Measurements from ENCODE around the gene GLRA2.

Gene GLRA2

DNA sequence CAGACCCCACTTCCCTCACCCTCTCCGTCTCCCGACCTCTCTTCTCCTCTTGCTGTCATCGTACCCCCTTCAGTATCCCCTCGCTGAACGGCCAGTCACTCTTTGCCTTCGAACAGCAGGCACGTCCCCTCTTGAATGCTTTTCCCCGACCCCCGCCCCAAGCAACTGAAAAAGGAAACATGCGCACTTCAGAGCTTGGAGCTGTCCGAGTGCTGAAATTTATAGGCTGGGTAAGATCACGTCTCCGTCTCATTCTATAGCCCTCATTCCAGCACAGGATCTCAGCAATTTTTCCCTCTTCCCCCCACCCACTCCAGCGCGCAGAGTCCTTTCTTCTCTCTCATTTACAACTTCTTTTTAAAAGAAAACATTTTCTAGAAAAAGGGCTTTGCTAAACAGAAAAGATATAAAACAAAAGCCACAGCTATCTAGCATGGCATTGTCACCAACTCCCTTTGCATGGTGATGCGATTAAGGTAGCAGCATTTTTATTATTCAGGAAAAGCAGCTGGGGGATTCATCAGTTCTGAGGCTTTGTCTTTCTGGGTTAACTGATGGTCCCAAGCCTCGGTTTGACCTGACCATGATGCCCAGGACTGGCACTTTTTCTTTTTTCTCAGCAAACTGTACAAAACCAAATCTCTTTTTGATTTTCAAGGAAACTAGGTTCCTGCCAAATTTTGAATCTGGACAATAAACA is at the start of gene GLRA2:
GLRA2 (plus strand) TSS at position 247 of the 700 bp plus-strand sequence. CDS start 522 bp downstream, outside the sequence.
- DNase-seq (ENCODE audit: low read depth): no peak

DNA sequence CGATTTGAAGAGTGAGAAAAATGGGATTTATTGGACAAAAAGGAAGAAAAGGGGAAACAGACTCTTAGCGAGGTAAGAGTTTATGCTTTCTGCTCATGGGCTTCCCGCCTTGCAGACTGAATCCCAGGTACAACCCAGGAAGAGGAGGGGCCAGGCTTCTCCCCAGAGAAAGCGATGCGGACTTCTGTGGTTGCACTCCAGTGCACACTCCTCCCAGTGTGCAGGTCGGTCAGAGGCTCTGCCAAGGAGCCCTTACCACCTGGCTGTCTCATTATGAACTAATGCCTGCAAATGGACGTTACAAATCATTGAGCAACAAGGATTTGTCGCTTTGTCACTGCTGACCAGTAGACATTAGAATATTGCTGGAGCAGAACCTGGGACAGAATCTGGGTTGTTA is 39.9 kb upstream of the GLRA2 start:
- no peak for DNase-seq (ENCODE audit: low read depth)

DNA sequence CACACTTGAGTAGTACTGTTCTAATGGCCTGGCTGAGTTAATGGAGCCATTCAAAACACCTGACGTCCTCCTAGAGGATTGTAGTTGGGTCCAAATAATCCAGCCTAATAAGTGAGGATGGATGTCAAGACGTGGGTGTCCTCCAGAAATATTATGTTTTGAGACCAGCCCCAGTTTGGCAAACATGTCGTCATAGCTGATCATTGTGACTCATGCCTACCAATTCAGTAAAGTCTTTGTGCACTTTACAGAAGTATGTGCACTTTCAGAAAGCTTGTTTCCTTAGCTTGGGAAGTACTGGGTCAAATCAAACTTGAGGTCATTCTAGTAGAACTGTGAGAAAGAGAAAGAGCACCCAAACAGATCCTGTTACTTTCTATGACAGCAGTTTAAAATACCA is 37.6 kb upstream of the GLRA2 start:
- DNase-seq (ENCODE audit: low read depth): no peak

DNA sequence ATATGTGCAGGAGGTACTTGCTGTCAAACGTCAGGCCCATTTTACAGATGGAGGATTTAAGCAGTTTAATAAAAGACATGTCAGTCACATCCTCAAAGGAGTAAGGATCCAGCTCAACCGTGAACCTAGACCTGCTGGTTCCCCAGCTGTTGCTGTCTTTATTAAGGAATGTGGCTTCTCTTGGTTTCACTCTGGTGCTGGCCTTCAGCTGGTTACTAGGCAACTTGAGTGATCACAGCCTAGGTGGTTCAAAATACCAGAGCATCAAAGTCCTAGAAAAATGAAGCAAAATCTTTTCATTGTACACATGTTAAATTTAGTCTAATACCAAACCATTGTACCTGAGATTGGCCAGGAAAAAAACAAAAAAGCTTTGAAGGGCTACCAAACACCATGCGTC is 32.7 kb upstream of the GLRA2 start:
- no peak for DNase-seq (ENCODE audit: low read depth)

DNA sequence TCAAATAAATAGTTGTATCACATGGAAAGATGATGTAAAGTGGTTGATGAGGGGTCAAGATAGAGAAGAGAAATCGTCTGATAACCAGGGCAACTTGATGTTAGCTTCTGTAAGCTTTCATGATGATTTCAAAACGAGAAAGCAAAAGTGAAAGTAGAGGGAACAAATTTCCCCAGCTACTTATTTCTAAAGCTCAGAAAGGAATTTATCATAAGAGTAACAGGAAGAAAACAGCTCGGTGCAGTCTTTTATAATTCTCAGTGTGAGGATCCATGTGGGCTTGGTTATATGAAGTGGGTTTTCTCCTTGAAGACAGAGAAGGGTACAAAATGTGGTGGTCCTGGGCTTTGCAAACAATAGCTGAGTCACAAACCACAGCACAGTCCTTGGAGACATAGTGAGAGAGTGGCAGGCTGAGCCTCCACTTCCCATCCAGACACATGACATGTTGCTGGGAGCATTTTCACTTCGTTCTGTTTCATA is 32.1 kb upstream of the GLRA2 start:
- DNase-seq (ENCODE audit: low read depth): peak; percentile 0

DNA sequence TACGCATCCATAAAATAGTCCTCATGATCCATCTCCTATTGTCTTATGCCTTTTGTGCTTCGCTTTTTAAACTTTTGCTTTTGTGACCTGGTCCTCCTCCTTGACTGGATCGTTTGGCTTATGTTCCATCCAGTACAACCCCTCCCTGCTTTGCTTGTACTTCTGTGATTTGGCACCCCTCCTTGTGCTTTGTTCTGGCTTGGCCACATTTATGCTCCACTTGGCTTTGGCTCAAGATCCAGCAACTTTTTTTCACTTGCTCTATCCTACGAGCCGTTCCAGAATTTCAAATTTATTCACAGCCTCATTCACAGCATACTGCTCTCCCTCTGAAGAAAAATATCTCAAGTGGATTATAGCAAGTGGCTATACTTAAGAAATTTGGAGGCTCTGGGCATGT is 28.0 kb upstream of the GLRA2 start:
- DNase-seq (ENCODE audit: low read depth): no peak

DNA sequence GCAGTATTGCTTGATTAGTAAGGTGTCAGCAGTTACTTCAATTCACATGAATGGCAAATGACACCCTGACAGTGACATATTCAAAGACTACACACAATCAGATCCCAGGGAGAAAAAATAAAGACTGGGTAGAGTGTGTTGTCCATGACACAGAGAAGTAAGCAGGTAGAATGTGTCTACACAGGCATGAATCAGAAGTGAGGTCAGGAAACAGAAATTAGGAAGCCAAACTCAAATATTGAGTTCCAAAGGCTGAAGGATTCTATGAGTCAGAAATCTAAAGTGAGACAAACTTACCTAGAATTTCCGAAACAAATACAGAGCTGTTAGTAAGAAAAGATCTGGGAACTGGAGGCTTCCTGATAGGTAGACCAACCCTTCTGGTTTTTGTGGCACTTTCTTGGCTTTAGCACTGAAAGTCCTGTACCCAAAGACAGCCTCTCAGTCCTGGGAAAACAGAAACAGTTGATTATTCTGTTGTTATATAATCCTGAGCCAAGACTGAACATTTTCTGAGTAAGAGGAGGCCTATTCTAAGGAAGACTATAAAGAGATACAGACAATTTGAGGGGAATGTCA is 24.3 kb upstream of the GLRA2 start:
- DNase-seq (ENCODE audit: low read depth): no peak

DNA sequence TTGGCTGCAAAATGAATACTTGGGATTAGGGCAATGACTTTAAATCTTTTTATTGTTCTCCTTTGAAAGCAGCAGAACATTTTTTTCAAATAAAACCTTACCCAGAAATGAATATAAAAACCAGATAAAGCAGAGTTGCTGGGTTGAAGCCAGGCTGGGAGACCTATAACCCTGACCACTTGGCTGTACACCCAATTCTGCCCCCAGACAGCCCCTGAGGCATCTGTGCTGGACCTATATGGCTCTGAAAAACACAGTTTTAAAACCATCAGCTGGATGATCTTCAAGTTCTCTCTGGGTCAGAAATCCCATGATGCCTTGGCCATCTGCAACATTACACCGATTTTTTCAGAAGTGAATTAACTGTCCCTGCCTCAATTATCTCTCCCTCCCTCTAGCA is 23.7 kb upstream of the GLRA2 start:
- DNase-seq (ENCODE audit: low read depth): no peak

DNA sequence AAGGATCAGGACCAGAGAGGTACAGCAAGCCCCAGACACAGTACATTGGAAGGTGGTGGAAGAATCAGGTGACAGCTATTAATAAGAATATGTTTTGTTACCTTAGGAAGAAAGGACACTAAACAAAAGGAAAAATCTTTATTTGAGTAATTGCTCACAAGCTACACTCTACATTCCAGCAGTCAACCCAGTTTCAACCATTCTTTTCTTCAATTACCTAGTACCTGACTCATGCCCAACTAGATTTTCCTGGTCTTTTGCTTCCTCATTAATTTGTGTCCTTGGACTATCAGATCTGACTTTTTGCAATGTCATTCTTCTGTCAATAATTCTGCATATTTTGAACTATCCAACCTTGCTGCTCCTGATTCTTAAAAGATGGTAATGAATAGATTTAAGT is 22.5 kb upstream of the GLRA2 start:
- no peak for DNase-seq (ENCODE audit: low read depth)

DNA sequence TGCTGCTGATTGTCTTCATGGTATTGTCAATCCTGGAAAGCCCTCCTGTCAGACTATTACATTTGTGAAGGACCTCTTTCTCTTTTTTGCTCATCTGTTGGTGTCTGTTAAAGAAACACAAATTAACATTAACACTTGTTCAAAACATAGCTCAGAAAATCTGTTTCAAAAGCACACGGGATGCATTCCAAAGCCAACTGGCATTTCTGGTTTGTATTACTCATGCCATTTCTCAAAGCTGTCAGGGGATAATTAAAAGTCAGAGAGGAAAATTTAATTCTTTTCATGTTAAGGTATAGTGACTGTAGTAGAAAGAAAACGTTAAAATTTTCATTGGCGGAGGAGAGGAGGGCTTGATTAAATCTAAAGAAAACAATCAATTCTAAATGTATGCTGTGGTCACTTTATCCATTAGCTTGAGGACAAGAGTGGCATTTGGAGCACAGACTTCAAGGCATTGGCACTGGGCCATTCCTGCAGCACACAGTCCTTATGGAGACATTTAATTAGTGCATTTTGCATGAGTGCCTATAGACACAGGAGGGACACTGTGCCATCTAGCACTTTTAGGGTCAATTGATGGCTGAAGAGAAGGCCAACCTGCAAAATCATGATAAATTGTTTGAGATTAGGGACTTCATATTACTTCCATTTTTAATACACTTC is 21.2 kb upstream of the GLRA2 start:
- DNase-seq (ENCODE audit: low read depth): no peak

DNA sequence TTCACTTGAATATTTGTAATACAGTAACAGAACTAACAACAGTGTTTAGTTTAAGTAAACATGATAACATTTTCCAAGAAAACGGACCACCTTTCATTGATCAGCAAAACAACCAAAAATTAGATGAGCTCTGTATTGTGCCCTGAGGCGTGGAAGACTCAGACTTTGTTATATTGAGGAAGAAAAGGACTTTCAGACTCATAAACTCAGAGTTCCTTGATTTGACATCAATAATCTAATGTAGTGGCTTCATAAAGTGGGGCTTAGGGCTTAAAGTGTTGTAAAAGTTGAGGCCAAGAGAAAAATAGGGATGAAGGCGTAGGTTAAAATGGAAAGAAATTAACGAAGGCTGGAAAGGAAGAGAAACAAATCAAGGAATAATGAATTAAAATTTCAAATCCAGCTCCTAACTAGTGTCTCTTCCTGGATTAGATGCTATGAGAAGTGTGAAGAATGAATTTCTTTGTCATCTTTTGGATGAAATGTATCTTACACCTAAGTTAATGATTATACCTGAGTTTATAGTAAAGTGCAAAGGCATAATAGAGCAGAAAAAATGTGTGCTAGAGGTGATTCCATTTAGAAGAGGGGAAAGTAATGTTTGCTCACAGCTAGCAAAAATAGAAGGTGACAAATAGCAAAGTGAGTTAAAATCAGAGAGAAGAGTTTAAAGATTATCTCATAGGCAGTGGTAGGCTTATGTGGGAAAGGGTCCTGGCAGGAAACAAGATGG is 19.8 kb upstream of the GLRA2 start:
- no peak for DNase-seq (ENCODE audit: low read depth)

DNA sequence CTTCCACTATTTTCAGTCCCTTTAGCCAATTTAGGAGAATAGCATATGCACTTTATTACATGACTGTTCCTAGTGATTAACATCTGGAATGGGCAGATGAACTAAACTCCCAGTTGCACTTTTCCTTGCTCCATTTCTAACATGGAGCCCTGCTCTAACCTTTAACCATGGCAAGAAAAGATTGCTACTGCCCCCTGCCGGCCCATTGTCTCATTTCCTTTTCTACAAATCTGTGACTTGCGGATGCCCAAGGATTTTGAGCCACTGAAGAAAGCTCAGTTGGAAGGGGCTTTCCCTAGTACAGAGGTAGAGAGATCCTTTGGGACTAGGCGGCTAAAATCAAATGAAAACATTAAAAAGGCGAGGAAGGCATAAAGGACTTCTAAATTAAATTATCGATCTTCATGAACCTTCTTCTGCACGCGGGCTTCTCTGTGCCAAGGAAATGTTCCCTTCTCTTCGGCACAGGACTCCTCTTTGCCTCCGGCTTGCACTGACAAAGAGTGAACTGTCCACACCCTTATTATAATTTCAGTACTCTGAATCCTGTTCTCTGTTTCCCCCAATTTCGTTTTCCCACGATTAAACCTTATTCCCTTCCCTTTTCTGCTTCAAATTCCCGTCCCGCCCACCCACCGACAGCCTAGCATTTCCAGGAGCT is 577 bp upstream of the GLRA2 start:
- DNase-seq (ENCODE audit: low read depth): peak; percentile 14

DNA sequence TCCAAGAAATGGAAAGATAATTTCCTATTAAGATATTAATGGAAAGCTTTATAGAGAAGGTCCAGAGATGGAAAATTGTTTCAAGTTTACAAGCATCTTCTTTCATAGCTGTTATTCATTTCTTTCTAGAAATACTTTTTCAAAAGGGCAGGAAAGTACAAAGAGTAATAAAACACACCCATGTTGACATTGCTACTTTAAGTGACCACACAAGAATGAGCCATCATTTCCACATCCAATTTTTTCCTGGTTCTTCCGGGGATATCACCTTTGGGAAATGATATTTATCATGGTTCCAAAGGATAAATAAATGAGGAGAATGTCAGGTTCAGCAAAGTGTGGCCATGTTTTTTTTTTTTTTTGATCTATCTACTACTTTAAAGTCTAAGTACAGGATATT is 4.5 kb downstream of the GLRA2 start:
- DNase-seq (ENCODE audit: low read depth): no peak

DNA sequence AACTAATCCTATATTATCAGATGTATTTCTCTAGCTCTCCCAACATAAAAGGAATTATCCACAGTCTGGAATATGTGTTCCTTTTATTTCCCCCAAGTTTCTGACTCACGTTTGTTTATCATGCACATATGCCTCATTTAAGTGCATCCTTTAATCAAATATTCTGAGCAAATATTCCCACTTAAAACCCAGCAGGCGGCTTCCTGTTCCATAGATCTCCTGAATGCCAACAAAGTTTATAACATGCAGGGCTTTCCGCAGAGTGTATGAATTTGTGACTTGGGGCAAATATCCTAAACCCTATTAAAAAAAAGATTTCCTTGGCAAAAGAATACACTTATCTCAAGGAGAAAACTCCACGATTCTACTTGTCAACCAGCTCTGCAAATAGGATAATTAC is 16.9 kb downstream of the GLRA2 start:
- DNase-seq (ENCODE audit: low read depth): no peak

DNA sequence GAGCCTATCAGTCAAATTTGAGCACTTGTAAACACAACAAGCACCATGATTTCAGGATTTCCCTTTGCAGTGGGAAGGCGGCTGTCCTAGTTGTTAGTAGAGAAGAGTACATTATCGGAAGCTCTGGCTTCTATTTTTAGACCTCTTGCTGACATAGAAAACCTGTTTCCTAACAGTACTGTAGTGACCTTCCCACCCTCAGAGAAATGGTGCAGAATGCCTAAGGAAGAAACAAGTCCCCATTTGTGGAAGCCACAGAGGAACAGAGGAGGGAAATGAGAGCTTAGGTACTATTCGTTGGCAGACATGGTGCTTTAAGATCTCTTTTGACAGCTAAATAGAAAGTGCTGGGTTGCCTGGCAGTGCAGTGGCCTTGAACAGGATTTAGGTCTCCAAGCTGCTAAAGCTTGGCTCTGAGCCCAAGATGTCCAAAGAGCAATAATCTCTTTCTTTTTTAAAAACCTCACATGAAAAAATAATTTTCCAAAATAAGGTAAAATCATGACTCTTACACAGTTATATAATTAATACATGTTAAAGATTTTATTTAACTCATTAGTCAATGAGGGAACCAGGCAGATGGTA is 24.9 kb downstream of the GLRA2 start:
- DNase-seq (ENCODE audit: low read depth): no peak

DNA sequence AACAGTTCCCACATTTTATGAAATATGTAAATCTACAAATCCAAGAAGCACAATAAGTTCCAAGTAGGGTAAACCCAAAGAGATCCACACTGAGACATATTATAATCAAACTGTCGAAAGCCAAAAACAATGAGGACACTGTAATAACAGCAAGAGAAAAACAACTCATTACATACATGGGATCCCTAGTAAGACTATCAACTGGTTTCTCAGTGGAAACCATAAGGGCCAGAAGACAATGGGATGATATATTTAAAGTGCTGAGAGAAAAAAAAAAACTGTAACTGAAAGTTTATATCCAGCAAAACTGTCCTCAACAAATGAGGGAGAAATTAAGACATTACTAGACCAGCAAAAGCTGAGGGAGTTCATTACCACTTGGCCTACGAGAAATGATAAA is 34.7 kb downstream of the GLRA2 start:
- no peak for DNase-seq (ENCODE audit: low read depth)

DNA sequence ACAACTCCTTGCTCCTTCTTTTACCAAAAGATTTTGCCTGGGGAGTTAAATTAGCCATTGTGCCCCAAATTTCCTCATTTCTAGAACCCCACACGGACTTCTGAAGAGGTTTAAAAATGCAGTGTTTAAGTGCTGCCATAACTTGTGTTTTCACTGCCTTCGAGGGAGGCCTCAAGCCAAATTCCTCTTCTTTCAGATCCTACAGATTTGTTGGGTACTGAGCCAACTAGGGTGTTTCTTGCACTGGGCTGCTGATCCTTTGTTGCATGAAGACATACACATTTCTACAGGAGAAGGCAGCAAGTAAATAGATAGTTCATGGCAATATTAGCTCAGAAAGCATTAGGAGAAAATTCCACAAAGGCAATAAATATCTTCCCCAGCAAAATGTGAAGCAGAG is 43.8 kb downstream of the GLRA2 start:
- DNase-seq (ENCODE audit: low read depth): no peak

DNA sequence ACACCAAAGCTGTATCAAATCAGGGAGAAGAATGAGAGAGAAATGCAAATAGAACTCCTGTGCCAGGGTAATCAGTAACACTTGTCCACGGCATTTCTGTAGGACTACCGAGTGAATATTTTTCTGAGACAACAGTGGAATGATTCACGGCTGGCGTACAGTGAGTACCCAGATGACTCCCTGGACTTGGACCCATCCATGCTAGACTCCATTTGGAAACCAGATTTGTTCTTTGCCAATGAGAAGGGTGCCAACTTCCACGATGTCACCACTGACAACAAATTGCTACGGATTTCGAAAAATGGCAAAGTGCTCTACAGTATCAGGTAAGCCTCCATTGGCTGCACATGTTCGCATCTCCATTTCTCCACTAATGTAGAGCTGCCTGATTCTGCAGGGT is 51.7 kb downstream of the GLRA2 start:
- DNase-seq (ENCODE audit: low read depth): no peak

DNA sequence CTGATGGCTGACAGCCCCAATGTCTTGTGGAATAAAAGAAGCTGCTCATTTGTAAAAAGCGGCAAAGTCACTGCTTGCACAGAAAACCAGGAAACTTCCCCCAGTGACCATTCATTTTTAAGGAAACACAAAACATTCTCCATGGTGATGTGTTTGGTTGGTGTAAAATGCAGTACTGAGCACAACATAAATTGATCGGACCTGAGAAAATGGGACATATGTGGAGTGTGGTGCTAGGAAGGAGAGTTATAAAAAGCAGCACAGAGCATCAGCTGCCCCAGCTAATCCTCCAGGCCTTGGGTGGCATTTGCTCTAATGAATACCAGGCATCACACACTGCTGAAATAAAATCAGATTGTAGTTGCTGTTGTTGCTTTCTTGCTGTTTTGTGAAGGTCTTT is 55.2 kb downstream of the GLRA2 start:
- no peak for DNase-seq (ENCODE audit: low read depth)

DNA sequence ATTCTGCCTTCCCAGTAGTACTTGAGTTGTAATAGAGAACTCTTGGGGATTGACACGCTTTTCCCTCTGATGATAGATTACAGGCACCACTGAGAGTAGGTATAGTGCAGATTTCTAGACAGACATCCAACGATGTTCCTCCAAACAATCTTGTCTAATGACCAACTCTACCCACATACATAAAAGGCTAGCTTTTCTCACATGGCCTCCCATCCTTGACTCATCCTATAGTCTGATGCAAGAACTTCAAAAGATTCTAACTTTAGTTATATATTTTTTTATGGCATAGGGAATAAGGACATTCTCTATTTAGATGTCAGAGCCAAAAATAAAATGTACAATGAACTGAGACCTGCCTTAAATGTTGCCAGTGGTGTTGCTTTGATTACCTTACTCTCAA is 60.9 kb downstream of the GLRA2 start:
- DNase-seq (ENCODE audit: low read depth): no peak

DNA sequence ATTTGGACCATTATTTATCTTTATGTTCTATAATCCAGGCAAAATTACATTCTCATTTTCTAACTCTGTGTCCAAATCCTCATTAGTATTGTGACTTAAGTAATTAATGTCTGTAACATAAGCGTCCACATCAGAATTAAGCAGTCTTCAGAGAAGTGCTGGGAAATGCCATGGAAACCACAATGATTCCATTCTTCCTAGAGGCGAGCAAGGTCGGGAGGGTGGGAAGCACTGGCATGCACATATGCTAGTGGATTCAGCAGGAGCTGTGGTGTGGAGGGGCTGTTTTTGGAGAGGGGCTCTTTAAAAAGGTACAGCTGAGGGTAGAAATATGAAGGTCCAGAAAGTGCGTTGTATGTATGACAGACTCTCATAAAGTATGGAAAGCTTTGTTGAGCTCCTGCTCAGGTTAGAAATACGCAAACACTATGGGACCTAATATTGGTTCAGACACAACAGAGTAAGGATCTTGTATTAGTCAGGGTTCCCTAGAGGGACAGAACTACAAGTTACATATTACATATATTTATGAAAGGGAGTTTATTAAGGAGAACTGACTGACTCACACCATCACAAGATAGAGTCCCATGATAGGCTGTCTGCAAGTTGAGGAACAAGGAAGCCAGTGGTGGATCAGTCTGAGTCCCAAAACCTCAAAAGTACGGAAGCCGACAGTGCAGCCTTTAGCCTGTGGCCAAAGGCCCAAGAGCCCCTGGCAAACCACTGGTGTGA is 61.5 kb downstream of the GLRA2 start:
- no peak for DNase-seq (ENCODE audit: low read depth)
